ENCODE data around the gene TUBA1B. TPM values are rescaled to one million over a fixed set of nuclear protein-coding genes. Genes with fewer than 3 reads are reported as not detected.
"Not testable (repeated sequence)": the region's sequence is repeated elsewhere in the genome, so short reads cannot be mapped to it uniquely, and the experiment has no call there.

TUBA1B gene
- total RNA-seq: 333 TPM
- long read RNA-seq, transcript TUBA1B-201 (3 exons, 3,198 nt): minor isoform, 14 of 416 reads
- long read RNA-seq, transcript TUBA1B-202 (4 exons, 1,627 nt): major isoform, 372 of 416 reads
- long read RNA-seq, partial matches to known transcripts: 6 of 416 reads
- long read RNA-seq, other reads (novel, unspliced or antisense): 24 of 416 reads

DNA sequence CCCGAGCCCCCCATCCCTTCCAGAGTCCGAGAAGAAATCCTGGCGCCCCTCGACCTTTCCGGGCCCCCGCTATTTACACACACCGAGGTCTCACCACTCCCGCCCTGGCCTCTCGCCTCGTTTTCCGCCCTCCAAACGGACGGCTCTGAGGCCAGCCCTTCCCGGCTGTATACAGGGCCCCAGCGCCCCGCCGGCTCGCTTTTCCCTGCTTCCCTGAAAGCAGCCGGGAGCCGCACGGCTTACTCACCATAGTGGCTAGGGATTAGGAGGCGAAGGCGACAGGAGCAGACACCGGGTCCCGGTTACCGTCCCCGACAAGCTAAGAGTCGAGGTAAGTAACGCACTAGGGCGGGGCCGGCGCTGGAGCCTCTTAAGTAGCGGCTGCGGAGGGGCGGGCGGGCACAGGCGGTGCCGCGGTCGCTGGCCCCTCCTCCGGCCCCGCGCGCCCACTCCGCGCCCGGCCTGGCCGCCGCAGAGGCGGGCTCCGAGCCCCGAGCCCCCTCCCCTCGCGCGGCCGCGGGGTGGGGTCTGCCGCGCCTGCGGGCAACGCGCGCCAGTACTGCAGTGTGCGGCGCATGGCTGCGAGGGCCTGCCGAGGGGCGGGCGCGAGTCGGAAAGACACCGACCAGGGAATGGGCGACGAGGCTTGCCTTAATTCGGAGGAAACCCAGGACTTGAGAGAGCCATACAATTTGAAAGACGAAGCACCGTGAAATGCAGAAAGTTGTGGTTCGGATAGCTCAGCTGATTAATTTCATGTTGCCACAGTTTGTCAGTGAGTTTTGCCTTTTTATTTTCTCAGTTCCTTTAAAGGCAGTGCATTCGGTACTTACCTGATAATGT is at the start of gene TUBA1B:
Gene TUBA1B, minus strand, starts transcription at position 345 of the 843 bp plus-strand sequence. Its CDS starts 95 bp downstream, at position 250.
- intact Hi-C loops (cut with DNase I): loop anchor here (2.0 to 5.0 kb wide), 2 partner anchors 58 to 101 kb away; partner anchors contain the start of gene TUBA1A
- DNase-seq (peak; percentile 96), ATAC-seq (ENCODE audit: poor library complexity) (peak; percentile 94)

DNA sequence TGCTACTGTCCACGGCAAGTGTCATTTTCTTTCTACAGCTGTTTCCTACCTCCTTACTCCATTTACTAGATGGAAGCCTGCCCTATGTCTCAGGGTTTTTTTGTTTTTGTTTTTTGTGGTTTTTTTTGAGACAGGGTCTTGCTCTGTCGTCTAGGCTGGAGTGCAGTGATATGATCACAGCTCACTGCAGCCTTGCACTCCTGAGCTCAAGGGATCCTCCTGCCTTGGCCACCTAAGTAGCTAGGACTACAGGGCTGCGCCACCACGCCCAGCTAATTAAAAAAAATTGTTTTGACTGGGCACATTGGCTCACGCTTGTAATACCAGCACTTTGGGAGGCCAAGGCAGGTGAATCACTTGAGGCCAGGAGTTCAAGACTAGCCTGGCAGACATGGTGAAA is 43.0 kb upstream of the TUBA1B start:
- no peak for DNase-seq
- ATAC-seq (ENCODE audit: poor library complexity): no peak
- intact Hi-C loops (cut with DNase I): no loop called here

DNA sequence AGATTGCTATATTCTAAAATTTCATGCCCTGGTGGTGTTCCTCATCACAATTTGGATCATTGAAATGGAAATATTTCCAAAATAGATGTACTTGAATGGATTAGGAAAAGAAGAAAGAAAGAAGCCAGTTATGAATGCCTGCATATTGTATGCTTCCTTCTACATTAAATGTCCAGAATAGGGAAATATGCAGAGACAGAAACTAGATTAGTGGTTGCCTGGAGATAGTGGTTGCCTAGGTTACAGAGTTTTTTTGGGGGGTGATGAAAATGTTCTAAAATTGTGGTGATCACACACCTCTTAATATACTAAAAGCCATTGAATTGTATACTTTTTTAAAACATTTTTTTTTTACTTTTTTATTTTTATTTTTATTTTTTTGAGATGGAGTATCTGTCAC is 39.7 kb upstream of the TUBA1B start:
- ATAC-seq (ENCODE audit: poor library complexity) (no peak), DNase-seq (no peak)
- intact Hi-C loops (cut with DNase I): no loop called here

DNA sequence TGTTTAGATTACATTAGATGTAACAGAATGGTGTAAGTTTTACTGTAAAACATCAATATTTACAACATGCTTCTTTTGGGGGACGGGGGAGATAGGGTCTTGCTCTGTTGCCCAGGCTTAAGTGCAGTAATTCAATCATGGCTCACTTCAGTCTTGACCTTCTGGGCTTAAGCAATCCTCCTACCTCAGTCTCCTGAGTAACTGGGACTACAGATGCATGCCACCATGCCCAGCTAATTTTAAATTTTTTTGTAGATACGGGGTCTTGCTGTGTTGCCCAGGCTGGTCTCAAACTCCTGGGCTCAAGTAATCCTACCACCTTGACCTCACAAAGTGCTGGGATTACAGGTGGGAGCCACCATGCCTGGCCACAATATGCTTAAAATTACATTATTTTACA is 33.9 kb upstream of the TUBA1B start:
- intact Hi-C loops (cut with DNase I): no loop called here
- ATAC-seq (ENCODE audit: poor library complexity): no peak
- no peak for DNase-seq

DNA sequence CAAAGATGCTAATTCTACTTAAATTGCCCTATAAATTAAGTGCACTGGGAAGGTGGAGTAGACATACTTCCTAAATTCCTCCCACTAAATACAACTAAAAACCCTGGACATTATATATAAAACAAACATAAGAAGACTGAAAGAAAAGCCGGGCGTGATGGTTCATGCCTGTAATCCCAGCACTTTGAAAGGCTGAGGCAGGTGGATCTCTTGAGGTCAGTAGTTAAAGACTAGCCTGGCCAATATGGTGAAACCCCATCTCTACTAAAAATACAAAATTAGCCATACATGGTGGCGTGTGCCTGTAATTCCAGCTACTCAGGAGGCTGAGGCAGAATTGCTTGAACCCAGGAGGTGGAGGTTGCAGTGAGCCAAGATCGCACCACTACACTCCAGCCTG is 30.7 kb upstream of the TUBA1B start:
- ATAC-seq (ENCODE audit: poor library complexity); intact Hi-C loops (cut with DNase I); DNase-seq: not testable (repeated sequence)

DNA sequence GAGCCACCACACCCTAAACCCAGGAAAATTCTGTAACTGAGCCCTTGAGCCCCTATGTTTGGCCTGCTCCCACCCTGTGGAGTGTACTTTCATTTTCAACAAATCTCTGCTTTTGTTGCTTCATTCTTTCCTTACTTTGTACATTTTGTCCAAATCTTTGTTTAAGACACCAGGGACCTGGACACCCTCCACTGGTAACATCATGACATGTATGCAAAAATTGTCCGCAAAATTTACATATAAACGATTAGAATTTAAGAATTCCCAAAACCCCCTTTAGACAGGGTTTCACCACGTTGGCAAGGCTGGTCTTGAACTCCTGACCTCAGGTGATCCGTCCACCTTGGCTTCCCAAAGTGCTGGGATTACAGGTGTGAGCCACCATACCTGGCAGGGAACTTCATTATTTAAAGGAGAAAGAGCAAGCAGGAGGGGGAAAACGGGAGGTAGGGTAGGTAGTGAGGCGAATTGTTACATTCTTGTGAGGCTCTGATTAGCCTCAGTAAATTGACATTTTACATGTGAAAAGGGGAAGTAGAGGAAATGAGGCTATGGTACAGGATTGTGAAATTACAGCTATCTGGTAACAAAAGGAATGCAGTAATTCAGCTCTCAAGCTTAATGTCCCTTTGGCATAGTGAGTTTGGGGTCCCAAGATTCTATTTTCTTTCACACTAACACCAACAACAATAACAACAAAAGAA is 30.0 kb upstream of the TUBA1B start:
- no peak for ATAC-seq (ENCODE audit: poor library complexity)
- DNase-seq: no peak
- intact Hi-C loops (cut with DNase I): no loop called here

DNA sequence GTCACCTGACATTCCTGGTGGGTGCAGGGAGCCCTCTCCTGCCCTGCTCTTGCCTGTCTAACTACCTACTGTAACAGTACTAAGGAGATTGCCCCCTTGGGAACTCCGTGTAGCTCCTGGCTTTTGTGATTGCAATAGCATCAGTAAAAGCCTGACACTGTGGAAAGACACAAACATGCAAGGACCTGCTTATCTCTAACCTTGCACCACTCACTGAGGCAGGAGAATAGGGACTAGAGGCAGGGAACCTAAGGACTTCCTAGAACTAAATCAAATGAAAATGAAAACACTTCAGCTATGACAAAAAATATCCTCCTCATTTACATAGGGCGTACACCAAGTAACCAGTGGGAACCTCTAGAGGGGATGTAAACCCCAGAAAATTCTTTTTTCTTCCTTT is 29.2 kb upstream of the TUBA1B start:
- intact Hi-C loops (cut with DNase I): no loop called here
- no peak for DNase-seq
- ATAC-seq (ENCODE audit: poor library complexity): no peak

DNA sequence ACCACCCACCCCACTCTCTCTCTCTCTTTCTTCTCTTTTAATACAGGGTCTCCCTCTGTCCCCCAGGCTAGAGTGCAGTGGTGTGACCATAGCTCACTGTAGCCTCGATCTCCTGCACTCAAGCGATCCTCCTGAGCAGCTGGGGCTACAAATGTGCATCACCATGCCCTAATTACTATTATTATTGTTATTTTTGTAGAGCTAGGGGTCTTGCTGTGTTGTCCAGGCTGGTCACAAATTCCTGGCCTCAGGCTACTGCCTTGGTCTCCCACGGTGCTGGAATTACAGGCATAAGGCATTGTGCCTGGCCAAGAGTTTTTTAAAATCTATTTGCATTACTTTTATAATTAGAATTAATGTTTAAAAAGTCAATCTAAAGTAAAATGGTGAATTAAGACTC is 23.0 kb upstream of the TUBA1B start:
- intact Hi-C loops (cut with DNase I): no loop called here
- ATAC-seq (ENCODE audit: poor library complexity): no peak
- no peak for DNase-seq

DNA sequence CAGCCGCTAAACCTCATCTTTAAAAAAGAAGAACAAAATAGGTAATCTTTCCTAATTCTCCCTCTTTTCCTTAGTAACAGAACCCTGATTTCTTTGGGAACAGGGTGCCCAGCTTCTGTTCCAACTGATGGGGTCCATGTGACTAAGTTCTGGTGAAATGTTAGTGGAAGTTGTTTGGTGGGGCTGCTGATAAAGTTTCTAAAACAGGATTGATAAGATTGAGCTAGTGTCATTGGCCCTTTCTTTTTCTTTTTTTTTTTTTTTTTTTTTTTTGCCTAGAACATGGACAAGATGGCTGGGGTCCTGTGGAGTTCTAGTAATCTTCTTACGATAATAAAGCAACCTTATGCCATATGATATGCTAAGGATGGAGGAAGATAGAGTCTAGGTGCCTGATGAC is 16.2 kb upstream of the TUBA1B start:
- intact Hi-C loops (cut with DNase I): no loop called here
- DNase-seq: no peak
- no peak for ATAC-seq (ENCODE audit: poor library complexity)

DNA sequence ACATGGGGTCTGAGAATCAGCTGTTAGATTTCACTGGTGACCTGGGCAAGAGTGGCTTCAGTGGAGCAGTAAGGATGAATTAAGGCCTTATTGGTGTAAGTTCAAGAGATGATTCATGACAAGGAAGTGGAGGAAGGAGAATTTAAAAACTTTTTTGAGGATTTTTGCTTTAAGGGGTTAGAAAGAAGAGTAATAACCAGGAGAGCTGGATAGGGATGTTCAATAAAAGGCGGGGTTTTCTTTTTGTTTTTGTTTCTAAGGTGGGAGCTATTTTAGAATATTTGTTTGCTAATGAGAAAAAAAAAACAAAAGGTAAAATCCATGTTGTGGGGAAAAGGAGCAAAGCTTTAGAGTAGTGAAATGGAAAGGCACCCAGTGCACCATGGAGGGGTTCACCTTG is 15.2 kb upstream of the TUBA1B start:
- no peak for ATAC-seq (ENCODE audit: poor library complexity)
- no peak for DNase-seq
- intact Hi-C loops (cut with DNase I): no loop called here

DNA sequence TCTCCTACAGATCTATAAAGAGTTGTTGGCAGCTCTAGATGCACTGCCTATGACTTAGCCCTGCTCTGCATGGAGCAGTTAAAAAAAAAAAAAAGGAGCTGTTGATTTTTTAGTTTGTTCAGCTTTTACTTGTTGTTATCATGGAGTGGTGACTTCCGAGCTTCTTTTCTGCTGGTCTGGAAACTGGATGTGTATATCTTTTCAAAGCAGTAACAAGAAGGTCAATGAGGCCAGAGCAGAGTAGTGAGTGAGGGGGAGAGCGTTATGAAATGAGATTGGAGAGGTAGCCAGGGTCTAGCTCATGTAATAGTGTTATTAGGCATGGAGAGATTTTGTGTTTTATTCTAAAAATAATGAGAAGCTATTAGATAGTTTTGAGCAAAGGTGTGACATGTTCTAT is 13.2 kb upstream of the TUBA1B start:
- ATAC-seq (ENCODE audit: poor library complexity) (no peak), DNase-seq (no peak)
- intact Hi-C loops (cut with DNase I): no loop called here

DNA sequence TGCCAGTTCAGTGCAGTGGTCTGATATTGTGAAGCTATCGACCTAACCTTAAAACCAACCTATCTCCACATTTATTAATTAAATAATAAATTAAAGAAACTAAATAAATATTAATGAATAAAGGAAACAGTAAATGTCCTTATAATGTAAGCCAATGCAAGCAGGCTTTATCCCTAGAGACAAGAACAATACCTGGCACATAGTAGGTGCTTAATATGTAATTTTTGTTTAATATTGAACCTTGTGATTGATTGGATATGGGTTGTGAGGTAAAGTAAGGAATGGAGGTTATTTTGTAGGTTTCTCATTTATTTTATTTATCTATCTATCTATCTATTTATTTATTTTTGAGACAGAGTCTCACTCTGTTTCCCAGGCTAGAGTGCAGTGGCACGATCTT is 7.8 kb upstream of the TUBA1B start:
- DNase-seq: no peak
- intact Hi-C loops (cut with DNase I): no loop called here
- ATAC-seq (ENCODE audit: poor library complexity): no peak

DNA sequence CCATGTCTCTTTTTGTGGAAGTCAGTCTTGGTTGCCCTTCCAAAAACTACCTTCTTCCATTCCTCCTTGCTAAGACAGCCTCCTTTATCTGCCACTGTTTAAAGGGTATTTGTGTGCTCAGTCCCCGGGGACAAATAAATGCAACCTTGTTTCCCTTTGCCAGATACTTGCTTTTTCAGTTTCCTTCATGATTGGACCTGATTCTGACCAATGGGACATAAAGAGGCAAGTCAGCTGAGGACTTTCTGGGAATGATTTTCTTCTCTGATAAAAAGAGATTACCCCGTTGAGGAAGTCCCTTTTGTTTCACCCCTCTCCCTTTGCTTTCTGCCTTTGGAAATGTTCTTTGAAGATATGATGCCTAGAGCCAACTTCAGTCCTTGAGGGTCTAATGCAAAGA is 7.4 kb upstream of the TUBA1B start:
- no peak for ATAC-seq (ENCODE audit: poor library complexity)
- no peak for DNase-seq
- intact Hi-C loops (cut with DNase I): no loop called here

DNA sequence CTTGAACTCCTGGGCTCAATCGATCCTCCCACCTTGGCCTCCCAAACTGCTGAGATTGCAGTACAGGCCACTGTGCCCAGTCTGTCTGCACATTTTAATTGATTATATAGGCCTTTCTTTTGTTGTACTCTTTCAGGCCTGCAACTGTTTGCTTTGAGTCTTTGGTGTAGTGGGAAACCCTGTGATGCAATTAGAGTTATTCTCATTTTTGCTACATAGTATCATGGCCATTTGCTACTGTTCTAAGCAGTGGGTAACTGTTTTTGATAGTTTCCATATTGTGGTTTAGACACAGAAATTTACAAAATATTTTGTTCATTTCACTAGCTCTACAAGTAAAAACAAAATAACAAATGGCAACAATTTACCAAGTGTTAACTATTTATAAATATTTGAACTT is 6.3 kb upstream of the TUBA1B start:
- ATAC-seq (ENCODE audit: poor library complexity) (no peak), DNase-seq (no peak)
- intact Hi-C loops (cut with DNase I): no loop called here

DNA sequence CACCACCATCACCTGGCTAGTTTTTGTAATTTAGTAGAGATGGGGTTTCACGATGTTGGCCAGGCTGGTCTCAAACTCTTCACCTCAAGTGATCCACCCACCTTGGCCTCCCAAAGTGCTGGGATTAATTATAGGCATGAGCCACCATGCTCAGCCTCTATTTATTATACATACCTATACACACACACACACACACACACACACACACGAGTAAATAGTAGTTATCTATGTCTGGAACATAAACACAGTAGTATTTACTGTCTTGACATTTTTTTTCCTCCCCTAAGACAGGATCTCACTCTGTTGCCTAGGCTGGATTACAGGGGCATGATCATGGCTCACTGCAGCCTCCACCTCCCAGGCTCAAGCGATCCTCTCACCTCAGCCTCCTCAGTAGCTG is 5.8 kb upstream of the TUBA1B start:
- ATAC-seq (ENCODE audit: poor library complexity); DNase-seq; intact Hi-C loops (cut with DNase I): not testable (repeated sequence)

DNA sequence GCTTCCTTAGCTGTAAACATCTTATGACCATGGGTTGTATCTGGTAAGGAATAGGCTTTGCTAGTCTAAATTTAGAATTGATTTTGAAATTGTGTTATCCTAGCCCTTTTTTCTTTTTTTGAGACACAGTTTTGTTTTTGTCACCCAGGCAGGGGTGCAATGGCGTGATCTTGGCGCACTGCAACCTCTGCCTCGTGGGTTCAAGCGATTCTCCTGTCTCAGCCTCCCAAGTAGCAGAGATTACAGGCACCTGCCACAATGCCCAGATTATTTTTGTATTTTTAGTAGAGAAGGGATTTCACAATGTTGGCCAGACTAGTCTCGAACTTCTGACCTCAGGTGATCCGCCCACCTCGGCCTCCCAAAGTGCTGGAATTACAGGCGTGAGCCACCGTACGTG is 2.4 kb upstream of the TUBA1B start:
- DNase-seq (no peak), ATAC-seq (ENCODE audit: poor library complexity) (no peak)
- intact Hi-C loops (cut with DNase I): loop anchor here (5.0 kb wide), 1 partner anchor 99 kb away; no protein-coding TSS in a partner anchor

DNA sequence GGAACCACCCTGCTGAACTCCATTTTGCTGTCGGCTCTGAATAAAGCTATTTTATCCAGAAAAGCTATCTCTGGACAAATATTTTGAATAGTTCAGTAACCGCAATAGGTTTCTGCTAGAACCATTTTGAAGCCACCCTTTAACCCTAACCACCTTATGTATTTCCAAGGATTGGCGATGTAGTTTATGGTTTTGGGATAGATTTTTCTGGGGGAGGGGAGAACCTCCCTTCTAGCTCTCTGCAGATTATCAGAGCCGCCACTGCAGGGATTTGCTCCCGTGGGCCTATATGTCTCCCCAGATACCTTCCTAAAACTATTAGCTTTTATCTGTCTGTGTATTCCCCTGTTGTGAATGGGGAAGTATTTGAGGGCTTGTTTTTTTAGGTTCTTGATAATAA is 1.8 kb upstream of the TUBA1B start:
- ATAC-seq (ENCODE audit: poor library complexity) (no peak), DNase-seq (no peak)
- intact Hi-C loops (cut with DNase I): loop anchor here (5.0 kb wide), 1 partner anchor 99 kb away; no protein-coding TSS in a partner anchor

DNA sequence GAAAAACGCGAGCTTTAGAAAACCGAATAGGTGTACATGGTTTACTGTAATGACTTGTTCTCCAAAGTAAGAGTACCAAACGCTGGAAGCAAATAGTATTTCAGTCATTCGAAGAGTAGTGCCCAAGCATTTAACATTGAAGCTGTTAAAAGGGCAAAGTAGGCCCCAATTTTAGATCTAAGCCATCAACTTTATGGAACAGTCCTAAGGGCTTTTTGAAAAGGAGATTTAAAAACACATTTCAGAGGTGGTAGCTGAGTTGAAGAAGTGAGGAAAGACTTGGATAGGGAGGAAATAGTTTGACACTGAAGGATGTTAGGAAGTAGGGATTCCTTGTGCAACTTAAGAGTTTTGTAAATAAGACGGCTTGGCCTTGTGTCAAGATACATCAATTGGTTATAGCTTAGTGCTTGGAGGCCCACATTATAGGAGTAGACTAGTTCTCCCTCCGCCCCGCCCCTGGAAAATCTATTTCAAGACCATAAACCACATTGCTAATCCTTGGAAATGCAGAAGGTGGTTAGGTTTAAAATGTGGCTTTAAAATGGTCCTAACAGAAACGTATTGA is 783 bp upstream of the TUBA1B start:
- ATAC-seq (ENCODE audit: poor library complexity) (no peak), DNase-seq (no peak)
- intact Hi-C loops (cut with DNase I): loop anchor here (2.0 to 5.0 kb wide), 2 partner anchors 57 to 100 kb away; partner anchors contain the start of gene TUBA1A

Measured in Right ventricle myocardium superior (tissue), 1 donor.